Stimulated activated CD4-positive, alpha-beta T cell treated with anti-CD3 and anti-CD28 coated beads, Interleukin-12 subunit alpha, Interleukin-12 subunit beta, amount 100 ng/mL, for 48 hours (primary cell): Measurements from ENCODE around the gene ARHGEF1.

Source experiments
- DNase-seq, 3 donors: peaks; one replicate each; pipeline ENCODE4 v3.0.0-alpha.2; 2020; ENCODE audit warnings: low read depth in 2 of 3, low spot score in 1 of 3

Gene ARHGEF1

DNA sequence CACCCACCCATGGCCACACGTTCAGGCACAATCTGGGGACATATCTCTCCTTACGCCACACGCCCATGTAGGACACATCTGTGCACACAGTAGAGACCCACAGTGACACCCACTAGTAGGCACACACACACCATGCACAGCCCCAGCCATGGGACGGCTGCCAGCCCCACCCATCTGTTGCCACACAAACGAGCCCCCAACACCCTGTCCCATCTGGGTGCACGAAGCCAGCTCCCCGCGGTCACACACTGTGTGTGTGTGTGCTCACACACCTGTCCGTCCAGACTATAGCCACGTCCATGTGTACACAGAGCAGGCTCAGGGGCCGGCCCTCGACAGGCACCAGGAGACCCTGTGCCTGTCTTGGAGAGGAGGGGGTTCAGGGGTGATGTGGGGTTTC is 34.7 kb downstream of the ARHGEF1 start:
- DNase-seq, result no peak

DNA sequence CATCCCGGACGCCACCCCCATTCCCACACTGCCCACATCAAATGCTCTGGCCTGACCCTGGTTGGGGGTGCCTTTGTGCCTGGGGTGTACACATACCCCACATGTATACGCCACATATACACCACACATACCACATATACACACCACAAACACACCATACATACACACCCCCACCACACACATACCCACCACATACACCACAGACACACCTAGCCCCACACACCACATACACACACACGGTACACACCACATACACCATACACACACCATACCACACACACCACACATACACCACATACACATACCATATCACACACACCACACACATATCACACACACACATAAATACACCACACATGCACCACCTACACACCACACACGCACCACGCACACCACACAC is 35.1 kb downstream of the ARHGEF1 start:
- DNase-seq, result no peak

DNA sequence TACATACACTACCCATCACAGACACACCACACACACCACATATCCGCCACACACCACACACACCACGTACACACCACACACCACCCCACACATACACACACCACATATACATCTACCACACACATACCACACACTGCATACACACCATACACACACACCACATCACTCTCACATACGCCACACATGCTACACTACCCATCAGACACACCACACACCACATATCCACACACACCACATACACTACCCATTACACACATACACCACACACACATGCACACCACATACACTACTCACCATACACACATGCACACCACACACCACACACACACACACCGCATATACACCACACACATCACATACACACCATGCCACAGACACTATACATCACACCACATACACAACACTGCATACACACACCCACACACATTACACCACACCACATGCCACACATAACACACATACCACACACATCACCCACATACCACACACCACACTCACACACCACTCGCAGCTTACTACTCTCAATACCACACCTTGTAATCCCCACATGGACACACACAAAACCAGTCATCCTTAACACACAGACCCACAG is 35.8 kb downstream of the ARHGEF1 start:
- DNase-seq, result no peak

DNA sequence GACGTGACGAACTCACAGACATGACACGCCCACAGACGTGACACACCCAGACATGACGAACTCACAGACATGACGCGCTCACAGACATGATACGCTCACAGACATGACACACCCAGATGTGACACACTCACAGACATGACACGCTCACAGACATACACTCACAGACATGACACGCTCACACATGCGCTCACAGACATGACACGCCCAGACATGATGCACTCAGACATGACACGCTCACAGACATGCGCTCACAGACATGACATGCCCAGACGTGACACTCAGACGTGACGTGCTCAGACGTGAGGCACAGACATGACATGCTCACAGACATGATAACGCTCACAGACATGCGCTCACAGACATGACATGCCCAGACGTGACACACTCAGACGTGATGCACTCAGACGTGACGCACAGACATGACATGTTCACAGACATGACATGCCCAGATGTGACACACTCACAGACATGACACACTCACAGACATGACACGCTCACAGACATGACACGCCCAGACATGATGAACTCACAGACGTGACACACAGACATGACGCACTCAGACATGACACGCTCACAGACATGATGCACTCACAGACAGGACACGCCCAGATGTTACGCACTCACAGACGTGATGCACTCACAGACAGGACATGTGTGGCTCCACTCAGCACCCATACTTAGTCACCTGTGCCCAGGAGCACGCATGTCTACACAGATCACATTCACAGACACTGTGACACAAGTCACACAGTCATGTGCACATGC is 37.1 kb downstream of the ARHGEF1 start:
- DNase-seq, result no peak

DNA sequence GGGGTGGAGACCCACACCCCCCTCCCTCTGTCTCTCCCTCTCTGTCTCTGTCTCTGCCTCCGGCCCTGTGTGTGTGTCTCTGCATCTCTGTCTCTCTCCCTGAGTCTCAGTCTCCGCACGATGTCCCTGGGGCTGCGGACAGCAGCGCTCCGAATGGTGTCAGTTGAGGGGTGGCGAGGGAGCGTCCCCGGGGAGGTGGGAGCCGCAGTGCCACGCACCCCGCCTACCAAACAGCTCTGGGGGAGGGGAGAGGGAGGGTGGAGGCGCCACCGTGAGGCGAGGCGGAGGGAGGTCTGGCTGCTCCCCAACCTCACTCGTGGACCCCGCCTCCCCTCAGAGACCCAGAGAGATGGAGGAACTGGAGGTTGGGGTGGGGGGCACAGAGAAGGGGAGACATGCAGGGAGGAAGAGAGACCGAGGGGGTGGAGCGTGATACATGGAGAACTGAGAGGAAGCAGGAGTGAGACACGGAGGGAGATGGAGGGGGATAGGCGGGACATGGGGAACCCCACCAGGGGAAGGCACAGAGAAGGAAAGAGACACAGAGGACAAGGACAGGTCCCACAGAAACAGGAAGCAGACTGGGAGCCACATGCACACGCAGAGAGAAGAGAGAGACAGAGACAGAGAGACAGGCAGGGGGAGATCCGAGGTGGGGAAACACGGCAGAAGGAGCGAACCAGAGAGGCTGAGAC is 38.0 kb downstream of the ARHGEF1 start:
- no peak for DNase-seq

DNA sequence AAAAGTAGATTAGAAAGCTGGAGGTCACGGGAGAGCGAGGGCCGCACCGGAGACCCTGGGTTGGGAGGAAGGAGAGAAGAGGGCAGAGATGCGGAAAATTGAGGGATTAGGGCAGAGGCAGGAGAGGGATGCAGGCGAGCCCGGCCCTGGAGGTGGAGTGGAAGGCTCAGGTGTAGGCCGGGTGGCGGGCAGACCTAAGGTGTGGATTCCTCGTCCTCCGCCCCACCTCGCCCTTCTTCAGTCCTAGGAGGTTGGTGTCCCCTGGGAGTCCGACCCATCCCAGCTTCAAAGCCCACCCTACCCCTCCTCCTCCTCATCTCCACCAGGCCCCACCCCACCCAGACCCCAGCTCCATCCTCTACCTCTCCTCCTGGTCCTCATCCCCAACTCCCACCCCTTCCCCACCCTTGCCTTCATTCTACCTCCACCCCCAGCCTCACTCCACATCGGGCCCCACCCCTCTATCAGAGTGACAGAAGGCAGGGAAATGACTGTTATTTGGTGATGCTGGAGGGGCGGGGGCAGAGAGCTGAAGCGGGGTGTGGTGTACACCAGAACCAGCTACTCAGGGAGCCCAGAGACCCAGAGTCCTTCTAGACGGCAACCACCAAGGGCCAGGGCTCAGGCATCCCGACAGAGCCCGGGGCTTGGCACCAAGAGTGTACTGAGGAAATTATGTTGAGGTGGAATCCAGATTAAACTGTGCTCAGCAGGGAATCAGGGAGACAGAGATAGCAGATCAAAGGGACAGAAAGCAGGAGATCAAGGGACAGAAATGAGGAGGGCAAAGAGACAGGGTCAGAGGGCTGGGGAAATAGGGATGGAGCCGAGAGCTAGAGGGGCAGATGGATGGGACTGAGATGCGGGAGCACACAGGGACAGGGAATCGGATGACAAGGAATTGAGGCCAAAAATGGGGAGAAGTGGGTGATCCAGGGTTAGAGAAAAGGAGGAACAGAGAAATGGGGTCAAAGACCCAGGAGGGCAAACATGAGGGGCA is 38.9 kb downstream of the ARHGEF1 start:
- DNase-seq, result no peak

DNA sequence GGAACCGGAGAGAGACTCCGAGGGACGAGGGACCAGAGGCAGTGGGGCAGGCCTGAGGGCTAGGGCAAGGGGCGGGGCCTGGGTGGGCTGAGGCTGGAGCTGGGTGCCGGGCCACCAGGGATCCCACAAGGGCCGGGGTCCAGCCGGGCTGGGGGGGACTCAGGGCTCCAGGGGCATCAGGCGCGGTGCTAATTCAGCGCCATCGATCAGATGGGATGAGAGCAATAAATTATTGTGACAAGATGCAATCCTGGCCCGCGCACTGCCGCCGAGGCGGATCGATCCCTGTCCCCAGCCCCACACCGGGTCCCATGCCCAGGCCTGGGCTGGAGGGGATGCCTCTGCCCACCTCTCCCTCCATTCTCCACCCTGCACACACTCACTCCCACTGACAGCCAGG is 39.6 kb downstream of the ARHGEF1 start:
- DNase-seq, result no peak

DNA sequence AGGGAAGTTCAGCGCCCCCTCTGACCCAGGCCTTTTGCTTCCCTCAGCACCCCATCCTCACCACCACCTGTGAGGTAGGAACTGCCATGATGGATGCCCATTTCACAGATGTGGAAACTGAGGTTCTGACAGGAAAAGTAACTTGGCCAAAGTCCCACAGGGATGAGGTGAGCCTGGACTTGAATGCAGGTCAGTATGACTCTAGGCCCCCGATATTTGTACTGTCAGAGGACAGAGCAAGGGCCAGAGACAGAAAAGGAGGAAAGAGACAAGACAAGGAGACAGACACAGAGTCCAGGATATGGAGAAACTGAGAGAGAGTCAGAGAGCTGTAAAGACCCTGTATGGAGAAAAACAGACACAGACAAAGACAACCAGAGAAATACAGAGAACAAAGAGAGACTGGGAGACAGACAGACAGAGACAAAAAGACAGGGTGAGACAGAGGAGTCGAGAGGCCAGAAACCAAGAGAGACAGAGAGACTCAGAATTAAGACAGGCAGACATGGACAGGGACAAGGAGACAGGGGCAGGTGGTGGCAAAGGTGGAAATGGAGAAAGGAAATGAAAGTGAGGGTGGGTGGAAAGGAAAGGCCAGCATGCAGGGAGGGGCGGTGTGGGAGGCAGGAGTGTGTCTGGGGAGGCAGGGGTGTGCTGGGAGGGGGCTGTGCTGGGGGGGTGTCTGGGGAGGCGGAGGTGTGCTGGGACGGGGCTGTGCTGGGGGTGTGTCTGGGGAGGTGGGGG is 40.2 kb downstream of the ARHGEF1 start:
- DNase-seq, result no peak

DNA sequence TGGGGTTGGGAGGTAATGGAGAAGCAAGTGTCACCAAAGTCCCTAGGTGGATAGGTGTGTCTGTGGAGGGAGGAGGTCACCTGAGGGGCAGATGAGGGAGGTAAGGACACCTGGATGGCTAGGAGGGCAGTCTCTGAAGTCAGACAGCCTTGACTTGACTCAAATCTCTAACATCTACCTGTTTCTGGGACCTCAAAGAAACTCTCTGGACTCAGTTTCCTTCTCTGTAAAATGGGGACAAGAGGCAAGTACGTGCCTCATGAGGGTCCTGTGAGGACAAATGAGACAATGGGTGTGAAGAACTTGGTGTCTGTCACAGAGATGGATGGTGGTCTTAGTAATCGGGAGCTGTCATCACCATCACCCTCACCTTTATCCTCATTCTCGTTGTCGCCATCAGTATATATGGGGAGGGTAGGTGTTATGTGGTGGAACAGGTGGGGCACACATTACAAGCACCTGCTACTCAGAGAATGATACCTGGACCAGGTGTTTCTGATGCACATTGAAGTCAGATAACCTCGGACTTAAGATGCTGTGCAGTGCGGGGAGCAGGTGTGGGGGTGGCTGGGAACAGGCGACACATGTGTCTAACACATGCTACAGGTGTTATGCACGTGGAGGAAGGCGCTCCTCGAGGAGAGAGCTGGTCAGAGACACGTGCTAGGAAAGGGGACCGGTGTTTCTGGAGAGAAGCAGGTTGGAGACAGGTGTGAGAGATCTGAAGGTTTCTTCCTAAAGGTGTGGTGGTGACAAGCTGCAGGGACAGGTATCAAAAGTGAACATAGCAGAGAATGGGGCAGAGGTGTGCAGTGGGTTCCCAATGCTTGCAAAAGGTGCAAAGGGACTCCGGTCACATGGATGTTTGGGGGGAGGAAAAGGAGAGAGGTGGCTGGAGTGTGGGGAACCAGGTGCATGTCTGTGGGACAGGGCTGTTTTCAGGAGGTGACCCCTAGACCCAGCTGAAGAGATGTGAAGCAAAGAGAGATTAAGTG is 41.5 kb downstream of the ARHGEF1 start:
- DNase-seq, result no peak

DNA sequence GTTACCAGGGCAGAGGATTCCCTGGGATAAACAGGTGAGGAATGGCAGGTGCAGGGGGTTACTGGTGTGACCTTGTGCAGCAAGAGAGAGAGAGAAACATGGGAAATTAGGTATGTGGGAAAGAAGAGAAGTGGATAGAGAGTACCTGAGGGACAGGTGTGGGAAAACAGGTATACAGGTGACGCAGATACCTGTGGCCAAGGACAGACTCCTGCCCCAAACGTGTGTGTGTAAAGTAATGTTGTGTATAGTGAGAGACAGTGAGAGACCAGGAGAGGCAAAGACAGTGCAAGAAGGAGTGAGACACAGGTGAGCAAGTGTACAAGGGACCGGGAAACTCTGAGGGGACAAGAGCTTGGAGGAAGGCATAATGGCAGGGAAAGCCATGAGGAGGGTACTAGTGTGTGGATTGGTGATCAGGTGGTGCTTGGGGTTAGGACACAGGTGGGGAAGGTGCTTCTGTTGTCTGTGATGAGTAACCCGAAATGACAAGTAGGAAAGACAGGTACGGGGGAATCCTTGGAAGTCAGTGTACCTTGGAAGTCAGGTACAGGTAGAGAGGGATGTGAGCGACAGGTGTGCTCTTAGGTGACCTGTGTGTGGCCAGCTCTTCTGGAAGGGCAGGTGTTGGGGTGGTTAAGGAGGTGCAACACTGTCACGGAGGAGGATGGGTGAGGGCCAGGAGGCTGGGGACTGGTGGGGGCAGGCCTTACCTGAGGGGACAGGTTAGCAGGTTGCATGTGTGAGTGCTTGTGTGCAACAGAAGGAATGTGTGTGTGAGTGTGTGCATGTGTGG is 42.4 kb downstream of the ARHGEF1 start:
- DNase-seq, result no peak

DNA sequence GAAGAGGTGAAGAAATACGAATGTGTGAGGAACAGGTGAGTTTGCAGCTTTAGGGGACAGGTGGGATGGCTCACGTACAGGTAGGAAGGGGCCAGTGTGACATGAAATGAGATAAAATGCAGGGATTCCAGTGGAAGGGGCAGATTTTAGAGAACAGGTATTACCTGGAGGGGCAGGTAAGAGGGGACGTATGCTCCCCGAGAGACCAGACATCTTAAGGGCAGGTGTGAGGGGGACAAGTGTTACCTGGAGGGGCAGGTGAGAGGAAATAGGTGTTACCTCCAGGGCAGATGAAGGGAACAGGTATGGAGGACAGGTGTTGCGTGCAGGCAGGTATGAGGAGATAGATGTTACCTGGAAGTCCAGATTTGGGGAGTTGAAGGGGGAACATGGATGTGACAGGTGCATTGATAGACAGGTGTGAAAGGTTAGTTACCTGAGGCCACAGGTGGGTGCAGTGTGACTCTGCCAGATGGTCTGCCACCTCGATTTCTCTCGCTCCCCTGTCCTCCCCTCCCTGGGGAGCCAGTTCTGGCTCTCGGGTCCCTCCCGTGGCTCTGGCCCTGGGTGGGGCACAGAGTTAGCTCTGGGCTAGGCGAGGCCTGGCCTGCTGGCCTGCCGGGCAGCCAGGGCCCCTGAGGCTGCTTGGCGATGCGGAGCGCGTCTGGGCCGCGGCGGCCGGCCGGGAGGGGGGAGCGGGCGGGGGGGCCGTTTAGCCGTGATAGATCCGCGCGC is 43.2 kb downstream of the ARHGEF1 start:
- DNase-seq, result no peak

DNA sequence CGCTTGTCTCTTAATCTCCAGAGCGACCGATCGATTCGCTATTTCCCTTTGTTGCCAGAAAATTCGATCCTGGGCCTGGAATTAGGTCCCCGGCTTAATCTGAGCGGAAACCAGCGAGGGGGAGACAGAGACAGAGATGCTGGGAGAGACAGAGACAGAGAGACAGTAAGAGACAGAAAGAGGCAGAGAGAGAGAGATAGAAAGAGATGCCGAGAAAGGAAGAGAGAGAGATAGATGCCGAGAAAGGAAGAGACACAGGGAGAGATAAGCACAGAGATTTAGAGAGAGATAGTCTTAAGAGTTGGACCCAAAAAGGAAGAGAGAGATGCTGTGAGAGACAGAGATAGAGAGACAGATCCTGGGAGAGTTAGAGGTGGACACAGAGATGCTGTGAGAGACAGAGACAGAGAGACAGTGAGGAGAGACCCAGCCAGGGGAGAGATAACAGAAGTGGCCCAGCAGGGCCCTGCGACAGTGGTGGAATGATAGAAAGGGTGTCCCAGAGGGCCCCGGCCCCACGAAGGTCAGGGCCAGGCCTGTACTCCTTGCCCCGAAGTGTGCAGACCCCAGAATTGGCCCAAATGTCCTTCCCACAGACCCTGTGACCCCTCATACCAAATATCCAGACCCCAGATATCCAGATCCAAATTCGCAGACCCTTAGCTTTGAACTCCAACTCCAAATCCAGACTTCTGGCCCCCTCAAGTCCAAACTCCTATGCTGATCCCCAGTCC is 43.9 kb downstream of the ARHGEF1 start:
- no peak for DNase-seq

DNA sequence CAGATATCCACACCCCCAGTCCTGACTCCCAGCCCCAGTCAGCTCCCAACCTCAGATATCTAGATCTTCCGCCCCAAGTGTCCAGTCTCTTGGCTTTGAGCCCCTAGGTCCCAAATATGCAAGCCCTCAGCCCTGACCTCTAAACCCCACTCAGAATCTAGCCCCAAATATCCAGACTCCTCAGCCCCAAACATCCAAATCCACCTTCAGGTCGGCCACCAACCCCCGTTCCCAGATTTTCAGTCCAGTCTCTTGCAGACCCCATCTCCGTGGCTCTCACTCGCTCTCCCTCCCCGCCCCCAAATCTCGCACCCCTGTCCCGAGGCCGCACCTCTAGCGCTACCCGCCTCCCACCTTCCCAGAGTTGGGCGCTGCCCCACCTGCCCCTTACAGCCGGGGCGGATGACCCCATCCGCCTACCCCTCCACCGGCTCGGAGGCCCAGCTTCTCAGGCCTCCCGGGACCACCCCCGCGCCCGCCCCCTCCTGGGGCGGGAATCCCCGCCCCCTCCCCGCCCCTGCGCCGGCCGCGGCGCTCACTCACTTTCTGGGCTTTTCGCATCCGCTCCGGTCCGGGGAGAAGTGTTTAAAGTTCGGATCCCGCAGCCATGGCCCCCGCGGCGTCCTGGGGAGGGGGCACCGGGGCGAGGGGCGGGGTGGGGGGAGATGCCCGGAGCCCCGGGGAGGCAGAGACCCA is 44.7 kb downstream of the ARHGEF1 start:
- no peak for DNase-seq

DNA sequence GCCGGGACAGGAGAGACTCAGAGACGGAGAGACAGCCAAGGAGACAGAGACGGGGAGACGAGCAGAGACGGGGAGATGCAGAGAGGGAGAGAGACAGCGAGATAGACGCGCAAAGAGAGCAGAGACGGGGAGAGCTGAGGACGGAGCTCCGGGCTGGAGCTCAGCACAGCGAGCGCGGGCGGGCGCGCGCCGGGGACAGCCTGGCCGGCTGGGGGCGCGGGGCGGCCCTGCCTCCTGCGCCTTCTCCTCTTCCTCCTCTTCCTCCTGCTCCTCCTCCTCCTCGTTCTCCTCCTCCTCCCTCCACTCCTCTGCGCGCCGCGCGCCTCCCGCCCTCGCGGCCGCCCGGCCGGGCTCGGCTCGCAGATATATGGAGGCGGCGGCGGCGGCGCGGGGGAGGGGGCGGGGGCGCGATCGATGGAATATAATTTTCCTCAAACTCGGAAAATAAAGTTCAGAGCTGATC is 45.3 kb downstream of the ARHGEF1 start, which contains the start of gene ERFL:
Gene ERFL, minus strand, starts transcription at position 229 of the 463 bp plus-strand sequence. CDS start 15,530 bp downstream, outside the sequence.
- no peak for DNase-seq

DNA sequence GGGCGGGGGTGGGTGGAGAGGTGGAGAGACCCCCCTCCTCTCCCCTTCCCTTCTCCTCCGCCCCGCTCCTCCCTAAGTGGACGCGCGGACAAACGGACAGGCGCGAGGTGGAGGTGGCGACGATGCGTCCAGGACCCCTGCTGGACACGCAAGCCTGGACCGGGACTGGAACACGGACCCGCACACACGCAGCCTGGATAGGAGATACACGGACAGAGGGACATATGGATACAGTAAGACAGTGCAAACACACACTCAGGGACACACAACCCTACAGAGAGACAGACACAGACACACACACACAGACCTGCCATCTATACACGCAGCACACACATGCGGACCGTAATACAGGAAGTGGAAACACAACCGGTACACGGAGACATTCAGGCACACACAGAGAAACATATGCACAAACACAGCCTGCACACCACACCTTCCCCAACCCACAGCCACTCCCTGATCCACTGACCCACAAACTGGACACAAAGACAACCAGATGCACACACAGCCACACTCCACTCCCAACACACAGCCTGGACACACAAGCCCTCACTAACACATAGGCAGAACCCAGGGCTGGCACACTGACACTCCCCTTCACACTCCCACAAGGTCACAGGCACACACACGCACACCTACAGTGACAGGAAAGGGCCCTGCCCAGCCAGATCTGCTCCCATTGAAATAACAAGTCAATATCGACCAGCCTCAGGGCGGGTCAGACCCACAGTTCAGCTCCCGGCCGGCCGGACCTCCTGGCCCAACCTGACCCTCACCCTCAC is 46.0 kb downstream of the ARHGEF1 start:
- no peak for DNase-seq
